Measurements from ENCODE around the gene FBL. TPM values are rescaled to one million over a fixed set of nuclear protein-coding genes. Genes with fewer than 3 reads are reported as not detected.

The FBL gene
- total RNA-seq, 1 experiment from 2014 or later = 4,927 TPM

- TF ChIP-seq TCF7L2 (IDR thresholded peaks at IDR 0.05; ENCODE audit: low read depth, low read length) (no peak), SIN3A (IDR thresholded peaks at IDR 0.05; ENCODE audit: borderline replicate concordance, insufficient read depth, low read depth, low read length) (no peak), POLR2AphosphoS5 (IDR thresholded peaks at IDR 0.05; ENCODE audit: low read depth, low read length) (no peak)
- TF ChIP-seq, protein P1, sequence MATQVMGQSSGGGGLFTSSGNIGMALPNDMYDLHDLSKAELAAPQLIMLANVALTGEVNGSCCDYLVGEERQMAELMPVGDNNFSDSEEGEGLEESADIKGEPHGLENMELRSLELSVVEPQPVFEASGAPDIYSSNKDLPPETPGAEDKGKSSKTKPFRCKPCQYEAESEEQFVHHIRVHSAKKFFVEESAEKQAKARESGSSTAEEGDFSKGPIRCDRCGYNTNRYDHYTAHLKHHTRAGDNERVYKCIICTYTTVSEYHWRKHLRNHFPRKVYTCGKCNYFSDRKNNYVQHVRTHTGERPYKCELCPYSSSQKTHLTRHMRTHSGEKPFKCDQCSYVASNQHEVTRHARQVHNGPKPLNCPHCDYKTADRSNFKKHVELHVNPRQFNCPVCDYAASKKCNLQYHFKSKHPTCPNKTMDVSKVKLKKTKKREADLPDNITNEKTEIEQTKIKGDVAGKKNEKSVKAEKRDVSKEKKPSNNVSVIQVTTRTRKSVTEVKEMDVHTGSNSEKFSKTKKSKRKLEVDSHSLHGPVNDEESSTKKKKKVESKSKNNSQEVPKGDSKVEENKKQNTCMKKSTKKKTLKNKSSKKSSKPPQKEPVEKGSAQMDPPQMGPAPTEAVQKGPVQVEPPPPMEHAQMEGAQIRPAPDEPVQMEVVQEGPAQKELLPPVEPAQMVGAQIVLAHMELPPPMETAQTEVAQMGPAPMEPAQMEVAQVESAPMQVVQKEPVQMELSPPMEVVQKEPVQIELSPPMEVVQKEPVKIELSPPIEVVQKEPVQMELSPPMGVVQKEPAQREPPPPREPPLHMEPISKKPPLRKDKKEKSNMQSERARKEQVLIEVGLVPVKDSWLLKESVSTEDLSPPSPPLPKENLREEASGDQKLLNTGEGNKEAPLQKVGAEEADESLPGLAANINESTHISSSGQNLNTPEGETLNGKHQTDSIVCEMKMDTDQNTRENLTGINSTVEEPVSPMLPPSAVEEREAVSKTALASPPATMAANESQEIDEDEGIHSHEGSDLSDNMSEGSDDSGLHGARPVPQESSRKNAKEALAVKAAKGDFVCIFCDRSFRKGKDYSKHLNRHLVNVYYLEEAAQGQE (IDR thresholded peaks at IDR 0.05; ENCODE audit: insufficient read depth in 1 of 2, low read depth in 2 of 2, low read length in 1 of 2) = no peak
- TF ChIP-seq, protein P2, sequence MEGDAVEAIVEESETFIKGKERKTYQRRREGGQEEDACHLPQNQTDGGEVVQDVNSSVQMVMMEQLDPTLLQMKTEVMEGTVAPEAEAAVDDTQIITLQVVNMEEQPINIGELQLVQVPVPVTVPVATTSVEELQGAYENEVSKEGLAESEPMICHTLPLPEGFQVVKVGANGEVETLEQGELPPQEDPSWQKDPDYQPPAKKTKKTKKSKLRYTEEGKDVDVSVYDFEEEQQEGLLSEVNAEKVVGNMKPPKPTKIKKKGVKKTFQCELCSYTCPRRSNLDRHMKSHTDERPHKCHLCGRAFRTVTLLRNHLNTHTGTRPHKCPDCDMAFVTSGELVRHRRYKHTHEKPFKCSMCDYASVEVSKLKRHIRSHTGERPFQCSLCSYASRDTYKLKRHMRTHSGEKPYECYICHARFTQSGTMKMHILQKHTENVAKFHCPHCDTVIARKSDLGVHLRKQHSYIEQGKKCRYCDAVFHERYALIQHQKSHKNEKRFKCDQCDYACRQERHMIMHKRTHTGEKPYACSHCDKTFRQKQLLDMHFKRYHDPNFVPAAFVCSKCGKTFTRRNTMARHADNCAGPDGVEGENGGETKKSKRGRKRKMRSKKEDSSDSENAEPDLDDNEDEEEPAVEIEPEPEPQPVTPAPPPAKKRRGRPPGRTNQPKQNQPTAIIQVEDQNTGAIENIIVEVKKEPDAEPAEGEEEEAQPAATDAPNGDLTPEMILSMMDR (IDR thresholded peaks at IDR 0.05) = no peak
- no peaks in the 10 kb centered on the region for H3K36me3 ChIP-seq (ENCODE audit: control insufficient read depth, insufficient read depth, low read length)
- peak; percentile 13 for ATAC-seq
- H3K4me3 ChIP-seq (ENCODE audit: low read depth in 2 of 2, low read length in 2 of 2) = no peak overlapping the region
- H3K4me1 ChIP-seq (ENCODE audit: control insufficient read depth, insufficient read depth, low read length) = peaks cover 13% of the 10 kb centered on the region
- POLR2A ChIA-PET = interaction anchor here (0.5 to 2.3 kb wide), 19 partner anchors 9 to 947 kb away, joined by 3 to 34 read pairs (median 5); partner anchors contain the start of genes DYRK1B, FBL, PSMC4 and RPS16
- in situ Hi-C loops (cut with HindIII; ENCODE audit: low pct_unique_long_range_greater_than_20kb, low sequenced_read_pairs) (loop anchor here (25.0 kb wide), 2 partner anchors 1009 to 1134 kb away; partner anchors contain the start of gene LGALS7B), intact Hi-C loops (cut with micrococcal nuclease; ENCODE audit: unreplicated experiment) (no loop called here)
- no peaks in the 10 kb centered on the region for H3K9me3 ChIP-seq (ENCODE audit: control insufficient read depth, insufficient read depth, low read depth, low read length)
- BruUV-seq (replicated peaks) = TSS peak; percentile 100
- peaks cover 50% of the 10 kb centered on the region for H3K27me3 ChIP-seq (ENCODE audit: control insufficient read depth, insufficient read depth, low read length)
- peak; percentile 75 for DNase-seq (ENCODE audit: low read depth, low spot score)
- CTCF ChIA-PET = interaction anchor here (0.5 to 9.2 kb wide), 15 partner anchors 9 to 744 kb away, joined by 3 to 357 read pairs (median 4); partner anchors contain the start of genes DYRK1B, FBL and PSMC4
- H3K27ac ChIP-seq (ENCODE audit: low read length) = no peak overlapping the region
These were observed 50.1 kb downstream of the FBL start for GRCh38 chr19:39796000-39796498.

DNA sequence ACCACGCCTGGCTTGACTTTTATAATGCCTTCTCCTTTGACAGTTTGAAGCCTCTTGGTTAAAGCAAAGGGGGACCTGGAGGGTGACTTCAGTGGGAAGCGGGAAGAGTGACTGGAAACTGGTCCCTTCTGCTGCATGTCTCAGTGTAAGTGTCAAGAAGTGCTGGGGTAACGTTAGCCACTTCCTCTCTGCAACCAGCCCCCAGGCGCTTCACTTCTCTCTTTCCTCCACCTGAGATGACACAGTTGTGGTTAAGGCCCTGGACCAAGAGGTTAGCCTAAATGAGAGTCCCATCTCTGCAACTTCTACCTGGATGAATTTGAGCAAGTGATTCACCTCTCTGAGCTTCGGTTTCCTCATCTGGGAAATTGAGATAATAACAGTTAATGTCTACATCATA is 51.2 kb downstream of the FBL start:
- in situ Hi-C loops (cut with HindIII; ENCODE audit: low pct_unique_long_range_greater_than_20kb, low sequenced_read_pairs) (loop anchor here (25.0 kb wide), 2 partner anchors 1008 to 1133 kb away; partner anchors contain the start of gene LGALS7B), intact Hi-C loops (cut with micrococcal nuclease; ENCODE audit: unreplicated experiment) (no loop called here)
- peaks cover 13% of the 10 kb centered on the region for H3K4me1 ChIP-seq (ENCODE audit: control insufficient read depth, insufficient read depth, low read length)
- DNase-seq (ENCODE audit: low read depth, low spot score) (no peak), ATAC-seq (no peak)
- ChIA-PET CTCF (interaction anchor here (0.5 to 9.2 kb wide), 21 partner anchors 8 to 542 kb away, joined by 3 to 357 read pairs (median 5); partner anchors contain the start of genes DYRK1B, FBL and PSMC4), POLR2A (interaction anchor here (0.6 to 2.3 kb wide), 18 partner anchors 8 to 600 kb away, joined by 3 to 34 read pairs (median 6); partner anchors contain the start of genes DYRK1B, PSMC4 and RPS16)
- H3K27me3 ChIP-seq (ENCODE audit: control insufficient read depth, insufficient read depth, low read length) = peaks cover 46% of the 10 kb centered on the region
- no peaks in the 10 kb centered on the region for H3K9me3 ChIP-seq (ENCODE audit: control insufficient read depth, insufficient read depth, low read depth, low read length)
- TF ChIP-seq TCF7L2 (IDR thresholded peaks at IDR 0.05; ENCODE audit: low read depth, low read length) (no peak), POLR2AphosphoS5 (IDR thresholded peaks at IDR 0.05; ENCODE audit: low read depth, low read length) (no peak)
- TF ChIP-seq, protein P1 (IDR thresholded peaks at IDR 0.05; ENCODE audit: insufficient read depth in 1 of 2, low read depth in 2 of 2, low read length in 1 of 2) = no peak
- TF ChIP-seq, protein P2 (IDR thresholded peaks at IDR 0.05) = no peak
- no peaks in the 10 kb centered on the region for H3K36me3 ChIP-seq (ENCODE audit: control insufficient read depth, insufficient read depth, low read length)
- no TSS peak for BruUV-seq (replicated peaks)
- H3K4me3 ChIP-seq (ENCODE audit: low read depth in 2 of 2, low read length in 2 of 2) = no peak overlapping the region
- no peak overlapping the region for H3K27ac ChIP-seq (ENCODE audit: low read length)

Measured in Panc1 (cell line).